Endometrial microvascular endothelial cells (primary cell): ENCODE data around the gene KIF25. TPM values are rescaled to one million over a fixed set of nuclear protein-coding genes. Genes with fewer than 3 reads are reported as not detected.

Source experiments
- in situ Hi-C: cut with HindIII; loops from 2 replicates; pipeline ENCODE4 v1.10.0; 2017; ENCODE audit warnings: low sequenced_read_pairs, low pct_unique_long_range_greater_than_20kb; ENCODE audit errors: inconsistent ontology term
- total RNA-seq: library from RNA; depleted of rRNA; stranded (reverse); fragments of >200 nt; gene quantifications from one replicate; pipeline ENCODE4 v1.2.3, GENCODE V29; 2015; ENCODE audit errors: inconsistent ontology term

The KIF25 gene
- total RNA-seq, 1 donor from 2014 or later: not detected

DNA sequence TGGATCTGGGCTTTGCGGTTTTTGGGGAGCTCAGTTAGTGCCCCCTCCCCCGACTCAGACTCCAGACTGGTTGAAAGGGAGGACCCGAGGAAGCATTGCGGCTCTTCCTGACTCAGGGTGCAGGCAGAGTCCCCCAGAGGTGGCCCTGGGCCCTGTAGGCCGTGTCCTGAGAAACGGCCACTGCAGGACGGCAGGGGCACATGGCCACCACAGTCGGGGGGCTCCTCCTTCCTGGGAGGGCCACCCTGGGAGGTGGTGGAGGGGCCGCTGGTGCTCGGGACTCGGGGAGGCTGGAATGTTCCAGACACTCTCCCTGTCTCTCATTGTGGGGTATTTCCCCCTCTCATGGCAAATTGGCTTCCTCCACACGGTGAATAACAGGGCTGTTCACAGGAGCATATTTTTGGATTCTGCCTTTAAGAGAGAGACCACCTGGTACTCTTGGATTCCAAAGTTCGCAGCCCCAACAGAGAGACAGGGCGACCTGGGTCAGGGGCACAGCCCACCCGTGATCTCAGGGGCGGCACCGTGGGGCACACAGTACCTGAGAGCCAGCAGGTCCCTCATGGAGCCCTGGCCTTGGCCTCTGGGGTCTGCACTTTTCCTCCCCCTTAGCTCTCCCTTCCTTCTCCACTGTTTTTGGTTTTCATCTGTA lies 45.8 kb downstream of the KIF25 start:
- in situ Hi-C loops: no loop called here

DNA sequence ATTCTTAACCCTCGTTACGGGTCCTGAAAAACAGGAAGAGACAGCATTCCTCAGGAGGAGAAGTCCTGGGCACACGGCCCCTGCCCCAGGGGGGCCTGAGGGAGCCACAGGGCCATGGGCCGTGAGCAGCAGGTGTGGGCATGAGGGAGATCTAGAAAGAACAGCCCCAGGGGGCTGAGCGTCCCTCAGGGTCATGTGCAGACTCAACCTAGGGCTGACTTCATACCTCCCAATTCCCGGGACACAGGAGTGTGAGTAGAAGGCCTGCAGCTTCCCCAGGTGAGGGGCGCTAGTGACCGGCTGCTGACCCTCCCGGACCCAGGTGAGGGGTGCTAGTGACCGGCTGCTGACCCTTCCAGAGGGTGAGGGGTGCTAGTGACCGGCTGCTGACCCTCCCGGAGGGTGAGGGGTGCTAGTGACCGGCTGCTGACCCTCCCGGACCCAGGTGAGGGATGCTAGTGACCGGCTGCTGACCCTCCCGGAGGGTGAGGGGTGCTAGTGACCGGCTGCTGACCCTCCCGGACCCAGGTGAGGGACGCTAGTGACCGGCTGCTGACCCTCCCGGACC lies 46.5 kb downstream of the KIF25 start:
- in situ Hi-C loops: no loop called here

DNA sequence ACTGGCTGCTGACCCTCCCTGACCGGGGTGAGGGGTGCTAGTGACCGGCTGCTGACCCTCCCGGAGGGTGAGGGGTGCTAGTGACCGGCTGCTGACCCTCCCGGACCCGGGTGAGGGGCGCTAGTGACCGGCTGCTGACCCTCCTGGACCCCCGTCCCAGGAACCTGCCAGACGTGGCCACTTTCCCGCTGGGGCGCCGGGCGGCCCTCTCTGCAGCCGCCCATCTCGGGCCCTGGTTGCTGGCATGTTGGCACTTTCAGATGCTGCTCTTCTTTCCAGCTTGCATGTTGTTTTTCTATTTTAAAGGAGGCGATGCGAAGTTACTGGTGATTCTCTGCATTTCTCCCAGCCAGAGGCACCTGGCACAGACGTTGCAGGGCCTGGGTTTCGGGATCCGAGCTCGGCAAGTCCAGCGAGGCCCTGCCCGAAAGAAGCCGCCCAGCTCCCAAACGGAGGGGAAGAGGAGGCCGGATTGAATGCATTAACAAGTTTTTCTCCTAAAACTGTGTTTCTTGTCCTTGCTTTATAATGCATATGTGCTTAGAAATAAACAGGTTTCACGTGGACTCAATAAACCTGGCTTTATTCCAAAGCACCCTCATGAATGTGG lies 47.2 kb downstream of the KIF25 start:
- in situ Hi-C loops: no loop called here

DNA sequence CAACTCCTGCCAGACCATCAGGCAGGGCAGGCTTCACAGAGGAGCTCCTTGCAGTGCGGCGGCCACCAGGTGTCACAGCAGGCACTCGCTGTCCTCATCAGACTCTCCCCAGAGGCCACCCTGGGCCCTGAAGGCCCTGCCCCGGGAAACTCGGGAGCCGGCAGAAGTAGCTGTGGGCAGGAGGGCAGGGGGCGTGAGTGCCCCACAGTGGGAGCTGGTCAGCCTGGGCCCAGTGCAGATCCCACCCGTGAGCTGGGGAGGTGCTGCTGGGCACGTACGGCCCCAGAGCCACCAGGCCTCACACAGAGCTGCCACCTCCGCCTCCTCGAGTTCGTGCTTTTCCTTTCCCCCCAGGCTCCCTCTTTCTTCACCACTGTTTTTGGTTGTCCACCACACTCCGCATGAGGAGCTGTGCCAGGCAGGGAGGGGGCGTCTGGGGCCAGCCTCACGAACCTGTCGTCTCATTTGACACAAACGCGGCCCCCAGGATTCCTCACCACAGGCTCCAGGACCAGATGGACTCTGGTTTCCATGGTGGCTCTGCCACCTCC lies 47.7 kb downstream of the KIF25 start:
- in situ Hi-C loops: no loop called here

DNA sequence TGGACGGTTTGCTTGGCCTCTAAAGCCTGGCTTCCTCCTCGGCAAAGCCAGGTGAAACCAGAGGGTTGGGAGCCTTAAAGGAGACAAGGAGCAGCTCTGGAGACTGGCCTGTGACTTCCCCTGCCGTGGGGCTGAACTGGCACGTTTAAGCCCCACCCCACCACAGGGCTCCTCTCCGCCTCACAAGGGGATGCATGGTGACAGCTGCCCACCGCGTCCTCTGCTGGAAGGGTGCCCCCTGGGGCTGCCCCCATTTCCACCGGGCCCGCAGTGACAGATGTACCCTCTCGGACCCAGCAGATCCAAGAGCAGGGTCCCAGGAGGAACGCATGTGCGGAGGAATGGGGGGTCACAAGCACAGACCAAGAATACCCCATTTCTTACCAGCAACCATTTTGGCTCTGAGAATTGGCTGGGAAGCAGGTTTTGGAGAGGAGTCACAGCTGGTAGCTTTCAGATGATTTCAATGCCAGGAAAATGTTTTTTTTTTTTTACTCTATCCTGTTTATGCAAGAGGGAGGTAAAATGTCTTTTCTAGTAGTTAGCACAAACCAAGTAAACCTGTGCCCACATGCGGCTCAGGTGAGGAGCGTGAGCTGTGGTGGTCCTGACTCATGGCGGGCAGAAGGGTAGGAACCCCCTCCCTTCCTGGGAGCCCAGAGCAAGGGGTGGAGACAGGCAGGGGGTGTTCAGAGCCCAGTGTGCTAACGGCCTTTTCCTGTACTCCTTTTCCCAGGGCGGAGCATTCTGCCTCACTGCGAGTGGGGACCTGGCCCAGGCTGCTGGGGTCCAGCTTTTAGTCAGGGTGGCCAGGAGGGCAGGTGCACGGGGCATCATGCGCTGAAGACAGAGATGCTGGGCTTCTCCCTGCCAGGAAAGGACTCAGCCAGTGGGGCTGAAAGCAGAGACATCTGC lies 48.5 kb downstream of the KIF25 start:
- in situ Hi-C loops: no loop called here

DNA sequence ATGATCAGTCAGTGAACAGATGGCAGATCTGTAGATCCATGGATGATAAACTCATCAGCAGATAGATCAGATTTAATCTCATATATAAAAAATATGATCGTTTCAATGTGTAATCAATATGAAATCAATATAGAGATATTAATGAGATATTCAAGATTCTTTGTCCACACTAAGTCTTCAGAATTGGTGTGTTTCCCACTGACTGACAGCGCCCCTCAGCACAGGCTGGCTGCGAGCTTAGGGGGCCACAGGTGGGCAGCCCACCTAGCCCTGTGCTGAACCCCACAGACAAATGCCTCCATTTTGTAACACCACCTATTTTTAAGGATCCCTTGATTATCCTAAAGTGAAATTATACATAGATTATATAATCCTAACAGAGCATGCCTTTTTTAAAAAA lies 49.2 kb downstream of the KIF25 start:
- in situ Hi-C loops: no loop called here

DNA sequence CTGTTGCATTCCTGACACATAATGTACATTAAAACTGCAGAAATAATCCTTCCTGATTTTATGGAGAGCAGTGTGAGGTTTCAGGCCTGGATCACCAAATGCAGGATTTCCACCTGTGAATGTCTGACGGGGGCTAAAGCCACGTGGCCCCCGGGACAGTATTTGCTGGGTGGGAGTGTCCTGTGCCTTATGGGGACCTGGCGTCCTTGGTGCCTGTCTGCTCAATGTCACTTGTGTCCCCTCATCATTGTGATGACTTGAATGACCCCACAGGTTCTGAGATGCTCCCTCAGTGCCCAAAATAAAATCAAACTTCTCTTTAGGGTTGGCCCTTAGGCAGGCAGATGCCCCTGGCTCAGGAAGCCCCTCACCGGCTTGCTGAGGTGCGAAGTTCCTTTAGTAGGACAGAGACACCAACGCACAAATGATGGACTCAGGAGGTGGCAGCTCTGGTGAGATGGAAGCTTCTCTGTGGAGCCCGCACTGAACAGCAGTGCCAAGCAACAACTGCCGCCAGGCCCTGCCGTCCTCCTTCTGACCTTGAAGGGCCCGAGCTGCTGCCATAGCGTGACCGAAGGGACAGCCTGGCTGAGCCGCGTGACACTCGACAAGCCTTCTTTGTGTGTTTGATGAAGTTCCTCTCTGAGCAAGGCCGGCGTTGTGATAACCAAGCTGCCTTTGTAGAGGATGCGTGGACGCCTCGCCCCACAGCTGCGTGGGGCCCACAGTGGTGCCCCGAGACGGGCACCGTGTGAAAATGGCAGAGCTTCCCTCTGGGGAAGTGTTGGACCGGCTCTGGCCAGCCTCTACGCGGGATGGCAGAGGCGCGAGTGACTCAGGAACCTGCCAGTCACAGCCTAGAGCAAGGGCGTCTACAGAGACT lies 50.6 kb downstream of the KIF25 start:
- in situ Hi-C loops: no loop called here

DNA sequence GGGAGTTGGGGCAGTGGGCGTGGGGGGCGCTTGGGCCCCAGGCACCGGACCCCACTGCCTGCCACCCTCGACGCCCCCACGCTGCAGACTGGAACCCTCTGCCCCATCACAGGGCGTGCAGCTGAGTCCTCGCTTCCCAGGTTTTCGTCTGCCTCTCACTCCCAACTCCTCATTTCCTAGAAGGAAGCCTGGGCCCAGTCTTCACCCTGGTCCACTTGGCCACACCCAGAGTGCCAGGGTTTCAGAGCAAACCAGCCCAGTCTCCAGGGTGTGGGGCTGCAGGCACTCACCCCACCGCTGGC lies 51.2 kb downstream of the KIF25 start:
- in situ Hi-C loops: no loop called here

DNA sequence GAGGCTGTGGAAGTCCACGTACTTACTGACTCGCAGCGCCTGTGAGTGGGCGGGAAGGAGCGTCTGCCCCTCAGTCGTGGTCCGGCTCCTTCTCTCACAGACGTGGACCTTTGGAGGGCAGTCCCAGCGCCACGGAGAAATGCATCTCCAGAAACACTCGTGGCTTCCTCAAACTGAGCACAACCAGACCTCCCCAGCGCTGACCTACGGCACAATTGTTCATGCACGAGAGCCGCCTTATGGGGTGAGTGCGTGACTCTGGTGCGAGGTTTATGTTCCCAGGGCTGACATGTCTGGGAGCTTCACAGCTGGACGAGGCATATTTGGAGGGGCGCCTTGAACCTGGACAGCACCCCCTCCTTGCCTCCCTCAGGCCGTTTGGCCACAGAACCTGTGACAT lies 51.8 kb downstream of the KIF25 start:
- in situ Hi-C loops: no loop called here

DNA sequence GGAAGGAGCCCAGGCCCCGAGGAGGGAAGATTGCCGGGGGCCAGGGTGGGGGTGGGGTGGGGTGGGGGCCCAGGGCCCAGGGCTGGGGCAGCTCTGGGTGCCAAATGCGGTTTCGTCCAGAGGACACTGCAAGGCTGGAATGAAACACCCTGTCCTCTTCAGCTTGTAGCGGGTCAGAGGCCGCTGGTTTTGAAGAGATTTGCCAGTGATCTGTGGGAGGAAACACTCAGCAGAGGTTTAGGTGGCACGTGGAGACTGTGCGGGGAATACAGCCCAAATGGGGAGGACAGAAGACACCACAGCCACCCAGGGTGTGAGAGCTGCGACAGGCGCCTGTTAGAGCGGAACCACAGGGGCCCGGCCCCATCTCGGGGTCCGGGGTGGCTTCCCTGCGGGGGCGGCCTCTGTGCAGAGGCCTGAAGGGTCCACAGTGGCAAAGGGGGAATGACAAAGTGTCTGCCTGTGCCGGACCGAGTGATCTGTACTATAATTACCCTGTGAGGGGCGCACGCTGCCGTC lies 52.3 kb downstream of the KIF25 start:
- in situ Hi-C loops: no loop called here

DNA sequence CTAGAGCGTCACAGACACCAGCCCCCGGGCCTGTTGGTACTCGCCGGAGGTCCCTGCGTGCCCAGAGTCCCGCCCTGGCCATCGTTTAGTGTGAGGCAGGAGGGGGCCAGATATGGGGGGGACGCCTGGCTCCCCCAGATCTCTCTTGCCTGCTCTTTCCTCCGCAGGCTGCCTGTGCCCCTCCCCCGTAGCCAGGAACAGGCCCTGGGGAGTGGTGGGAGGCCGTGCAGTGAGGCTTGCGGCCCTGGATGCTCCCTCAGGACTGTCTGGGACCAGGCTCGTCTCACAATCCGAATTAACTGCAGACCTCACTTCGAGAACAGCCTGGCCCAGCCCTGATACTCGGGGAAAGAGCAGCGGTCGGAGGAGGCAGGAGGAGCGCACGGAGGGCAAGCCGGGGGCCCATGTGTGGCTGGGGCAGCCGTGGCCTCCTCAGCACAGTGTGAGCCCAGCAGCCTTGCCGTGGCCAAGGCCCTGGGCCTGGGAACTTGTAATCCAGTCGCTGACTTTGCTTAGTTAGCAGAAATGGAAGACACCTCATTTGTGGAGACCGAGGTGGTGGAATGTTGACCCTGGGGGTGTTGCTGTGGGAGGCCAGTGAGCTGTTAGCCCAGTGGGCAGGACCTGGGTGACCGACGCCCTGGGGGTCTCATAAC lies 52.9 kb downstream of the KIF25 start:
- in situ Hi-C loops: no loop called here

DNA sequence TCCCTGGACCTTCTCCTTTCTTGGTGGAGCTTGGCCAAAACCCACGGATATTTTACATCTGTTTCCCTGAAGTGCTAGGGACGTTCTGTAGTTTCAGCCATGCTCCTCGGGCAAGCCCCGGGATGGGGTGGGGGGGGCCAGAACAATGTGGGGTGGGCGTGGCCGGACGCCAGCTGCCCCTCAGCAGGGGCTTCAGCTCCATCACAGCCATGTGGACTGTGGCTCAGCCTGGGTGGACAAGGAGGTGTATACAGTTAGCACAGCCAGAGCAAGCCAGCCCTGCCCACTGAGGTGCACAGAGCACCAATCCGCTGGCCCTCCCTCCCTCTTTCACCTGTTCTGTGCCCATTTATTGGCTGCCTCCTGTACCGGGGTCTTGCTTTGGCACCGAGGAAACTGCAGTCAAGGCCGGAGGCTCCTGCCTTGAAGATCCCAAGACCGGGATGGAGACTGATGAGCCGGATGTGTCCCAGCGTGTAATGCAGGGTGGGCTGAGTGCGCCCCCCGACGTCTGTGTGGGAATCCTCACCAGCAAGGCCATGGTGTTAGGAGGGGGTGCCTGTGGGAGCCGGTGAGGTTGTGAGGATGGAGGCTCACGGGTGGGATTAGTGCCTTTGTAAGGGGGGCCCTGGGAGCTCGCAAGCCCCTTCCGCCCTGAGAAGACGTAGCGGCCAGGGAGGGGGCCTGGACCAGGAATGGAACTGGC lies 53.6 kb downstream of the KIF25 start:
- in situ Hi-C loops: no loop called here

DNA sequence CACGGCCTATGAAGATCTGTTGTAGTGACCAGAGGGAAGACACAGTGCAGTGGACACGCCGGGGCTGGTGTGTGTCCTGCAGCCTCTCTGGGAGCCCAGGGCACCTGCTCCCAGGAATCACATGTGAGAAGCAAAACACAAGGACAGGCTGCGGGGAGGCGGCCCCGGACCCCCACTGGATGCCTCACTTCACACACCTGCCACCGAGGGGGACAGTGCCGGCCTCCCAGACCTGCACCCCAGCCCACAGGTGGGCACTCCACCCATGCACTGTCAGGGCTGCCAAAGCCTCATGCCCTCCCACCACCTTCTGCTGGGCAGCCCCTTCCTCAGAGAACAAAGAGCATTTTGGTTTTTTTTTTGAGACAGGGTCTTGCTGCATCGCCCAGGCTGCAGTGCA lies 54.2 kb downstream of the KIF25 start:
- in situ Hi-C loops: no loop called here

DNA sequence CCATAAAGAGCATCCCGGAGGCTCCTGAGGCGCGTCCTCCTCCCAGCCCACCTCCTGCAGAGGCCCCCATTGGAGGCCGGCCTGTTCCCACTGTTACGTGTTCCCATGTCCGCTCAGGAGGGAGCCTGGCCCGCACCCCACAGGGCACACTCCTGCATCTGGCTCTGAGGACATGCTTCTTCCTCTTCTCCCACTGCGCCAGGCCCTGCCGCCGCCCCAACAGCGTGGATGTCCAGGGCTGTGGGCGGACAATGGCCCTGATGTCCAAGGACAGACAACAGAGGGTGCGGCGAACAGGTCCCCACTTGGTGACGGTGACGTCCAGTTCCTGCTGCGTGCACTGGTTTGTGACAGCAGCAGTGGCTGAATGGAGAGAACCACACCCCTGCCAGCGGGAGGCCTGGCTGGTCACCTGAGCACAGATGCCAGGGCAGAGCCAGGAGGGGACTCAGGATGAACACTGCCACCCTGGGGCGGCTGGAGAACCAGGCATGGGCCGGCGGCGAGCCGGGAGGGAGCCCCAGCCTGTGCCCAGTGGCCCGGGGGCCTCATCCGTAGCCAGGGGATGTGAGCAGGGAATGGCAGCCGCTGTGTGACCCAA lies 54.9 kb downstream of the KIF25 start:
- in situ Hi-C loops: no loop called here

DNA sequence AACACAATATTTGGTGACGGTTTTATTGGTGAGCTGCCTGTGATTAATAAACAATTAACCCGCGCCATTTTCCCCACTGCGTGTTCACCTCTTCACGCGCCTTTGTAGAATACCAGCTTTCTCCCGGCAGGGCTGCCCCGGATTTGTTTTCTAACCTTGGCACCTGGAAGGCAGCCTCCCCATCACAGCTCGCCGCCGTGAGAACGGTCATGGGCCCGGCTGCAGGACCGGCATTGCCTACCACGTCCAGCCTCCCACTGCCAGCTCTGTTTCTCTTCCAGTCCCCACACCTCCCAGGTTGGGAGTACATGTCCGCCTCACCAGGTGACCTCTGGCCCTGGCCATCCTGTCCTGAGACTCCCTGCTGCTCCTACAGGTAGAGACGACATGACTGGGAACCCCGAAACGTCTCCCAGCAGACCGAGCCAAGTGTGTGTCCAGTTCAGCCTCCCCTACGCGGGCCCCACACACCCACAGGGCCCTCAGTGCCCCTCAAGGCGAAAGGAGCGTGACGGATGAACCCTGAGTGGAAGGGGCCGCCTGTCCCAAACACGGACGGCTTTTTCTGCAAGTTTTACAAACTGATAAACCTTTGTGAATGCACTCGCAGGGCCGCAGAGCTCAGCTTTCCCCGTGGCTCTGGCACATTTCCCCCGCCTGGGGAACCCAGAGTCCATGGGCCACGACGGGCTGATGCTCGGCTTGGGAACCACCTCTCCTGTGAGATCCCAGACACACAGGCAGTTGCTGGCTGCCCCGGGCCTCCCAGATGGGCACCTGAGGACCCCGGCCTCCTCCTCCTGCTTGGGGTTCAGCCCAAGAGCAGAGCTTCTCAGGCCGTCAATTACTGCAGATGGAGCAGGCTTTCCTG lies 55.9 kb downstream of the KIF25 start:
- in situ Hi-C loops: no loop called here

DNA sequence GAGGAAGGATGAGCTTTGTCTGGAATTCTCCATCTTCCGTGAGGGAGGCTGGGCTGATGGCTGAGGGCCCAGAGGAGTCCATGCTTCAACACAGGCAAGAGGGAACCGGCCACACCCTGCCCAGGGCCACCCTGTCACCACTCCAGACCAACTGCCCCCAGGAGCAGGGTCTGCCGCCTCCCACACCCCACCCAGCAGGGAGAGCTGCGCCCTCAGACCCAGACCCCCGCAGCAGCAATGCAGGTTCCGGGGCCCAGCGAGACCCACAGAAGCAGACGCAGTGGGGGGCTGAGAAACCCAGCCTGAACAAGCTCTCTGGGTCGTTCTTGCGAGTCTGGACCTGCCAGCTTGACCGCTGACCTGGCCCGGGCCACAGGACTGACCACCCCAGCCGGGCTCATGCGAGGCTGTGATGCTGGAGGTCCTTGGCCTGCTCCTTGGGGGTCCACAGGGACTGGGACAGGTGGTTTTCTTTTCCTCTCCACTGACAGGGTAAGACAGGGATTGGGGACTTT lies 56.5 kb downstream of the KIF25 start:
- in situ Hi-C loops: no loop called here
